ENCODE data around the gene GBP2. TPM values are rescaled to one million over a fixed set of nuclear protein-coding genes. Genes with fewer than 3 reads are reported as not detected.

GBP2 gene
- total and polyA plus RNA-seq, 2 of the 4 experiments (the other 2 are of a cell fraction) = 8.2 to 17.7 TPM

- POLR2A ChIA-PET (ENCODE audit: unreplicated experiment) = no interaction called here
- BruUV-seq (replicated peaks) = no TSS peak
- dilution Hi-C loops (cut with HindIII; ENCODE audit: low sequenced_read_pairs, unreplicated experiment) = no loop called here
Measured at GRCh38 chr1:89114662-89115061, 11.3 kb downstream of the GBP2 start.

More at GRCh38 chr1:89114662-89115061, 11.3 kb downstream of the GBP2 start:
- no peak overlapping the region for H3K4ac ChIP-seq (ENCODE audit: low read depth, low read length)
- H3K4me1 ChIP-seq (ENCODE audit: control insufficient read depth, insufficient read depth, low read length) = no peaks in the 10 kb centered on the region
- H3K36me3 ChIP-seq (ENCODE audit: control insufficient read depth, insufficient read depth, low read length) = peaks cover 11% of the 10 kb centered on the region
- no peak overlapping the region for H4K91ac ChIP-seq (ENCODE audit: insufficient read depth, low read depth, low read length)
- H4K20me1 ChIP-seq (ENCODE audit: insufficient read depth, low read length) = no peaks in the 10 kb centered on the region
- CTCF ChIA-PET = no interaction called here
- H3K9me1 ChIP-seq (ENCODE audit: insufficient read depth, low read length) = no peaks in the 10 kb centered on the region
- no CpG with 5 or more reads among the region's 2 CpGs for WGBS, 2 experiments (ENCODE audit: extremely low coverage in 2 of 2, insufficient read length in 1 of 2)
- H4K5ac ChIP-seq (ENCODE audit: low read depth, low read length) = no peak overlapping the region
- H2AK5ac ChIP-seq (ENCODE audit: low read depth, low read length) = no peak overlapping the region
- no peaks in the 10 kb centered on the region for H3K9me3 ChIP-seq (ENCODE audit: control insufficient read depth, insufficient read depth, low read length)
- no peak overlapping the region for H3K23ac ChIP-seq (ENCODE audit: low read depth, low read length)
- intact Hi-C loops (cut with micrococcal nuclease) = no loop called here
- H3K18ac ChIP-seq (ENCODE audit: low read depth, low read length) = no peak overlapping the region
- H2BK5ac ChIP-seq (ENCODE audit: low read depth, low read length, poor library complexity, severe bottlenecking) = no peak overlapping the region
- H3K14ac ChIP-seq (replicated peaks; ENCODE audit: low read depth, low read length) = no peak overlapping the region
- no peaks in the 10 kb centered on the region for H3K79me1 ChIP-seq (ENCODE audit: low read depth in 1 of 2, low read length in 2 of 2)
- no peak for ATAC-seq (ENCODE audit: low read depth)
- no peak overlapping the region for H3K56ac ChIP-seq (ENCODE audit: extremely low read depth, insufficient read depth, low read length)
- TF ChIP-seq CTCF (conservative IDR thresholded peaks at IDR 0.05; ENCODE audit: low read depth, low read length) (no peak), CHD1 (IDR thresholded peaks at IDR 0.05; ENCODE audit: low read depth, low read length) (no peak), MXI1 (IDR thresholded peaks at IDR 0.05; ENCODE audit: borderline replicate concordance, low read depth, low read length) (no peak), SMC3 (IDR thresholded peaks at IDR 0.05; ENCODE audit: low read depth, low read length) (no peak), NFE2L2 (IDR thresholded peaks at IDR 0.05; ENCODE audit: low read depth, low read length) (no peak), RAD21 (IDR thresholded peaks at IDR 0.05; ENCODE audit: low read length) (no peak), RCOR1 (IDR thresholded peaks at IDR 0.05; ENCODE audit: insufficient replicate concordance, low read length) (no peak), MAZ (IDR thresholded peaks at IDR 0.05; ENCODE audit: borderline replicate concordance, low read depth, low read length) (no peak)
- H3K9ac ChIP-seq (ENCODE audit: low read depth, low read length) = no peak overlapping the region
- no peaks in the 10 kb centered on the region for H3K27me3 ChIP-seq (ENCODE audit: control insufficient read depth, insufficient read depth, low read length)
- H4K8ac ChIP-seq (ENCODE audit: low read depth in 2 of 2, low read length in 2 of 2) = no peak overlapping the region
- no peak overlapping the region for H2BK120ac ChIP-seq (ENCODE audit: low read depth, low read length)
- no peak overlapping the region for H3K4me3 ChIP-seq (ENCODE audit: insufficient read depth, low read depth, low read length)
- H2AFZ ChIP-seq (replicated peaks; ENCODE audit: low read length, poor library complexity) = no peak overlapping the region
- no peak for DNase-seq
- no peak overlapping the region for H3K4me2 ChIP-seq (ENCODE audit: low read depth, low read length)
- H2BK20ac ChIP-seq (ENCODE audit: low read depth, low read length) = no peak overlapping the region
- H3K27ac ChIP-seq (ENCODE audit: insufficient read depth, low read length) = no peak overlapping the region
- in situ Hi-C loops (cut with MboI; ENCODE audit: low sequenced_read_pairs) = no loop called here
- no peak overlapping the region for H2AK9ac ChIP-seq (replicated peaks; ENCODE audit: low read depth, low read length, poor library complexity)
- no peak overlapping the region for H2BK15ac ChIP-seq (ENCODE audit: low read depth, low read length)

Data from IMR-90 (cell line).